Peyer's patch (tissue), 4 donors: ENCODE results near the gene ORC5.

Experiments used
- CTCF ChIP-seq, 6 experiments: fragments of 450-650 bp in 4 of 6; fragments of 200-600 bp in 2 of 6; sonication (generic) in 1 of 6; IDR thresholded peaks; one replicate each; pipeline ENCODE4 v1.5.1; 2017 to 2019; ENCODE audit warnings: antibody characterized with exemption in 6 of 6, mild to moderate bottlenecking in 3 of 6, moderate library complexity in 1 of 6
- POLR2A ChIP-seq, 2 donors: fragments of 450-650 bp; IDR thresholded peaks; one replicate each; pipeline ENCODE4 v1.5.1; 2017; ENCODE audit warnings: antibody characterized with exemption in 2 of 2, mild to moderate bottlenecking in 2 of 2, moderate library complexity in 2 of 2

DNA sequence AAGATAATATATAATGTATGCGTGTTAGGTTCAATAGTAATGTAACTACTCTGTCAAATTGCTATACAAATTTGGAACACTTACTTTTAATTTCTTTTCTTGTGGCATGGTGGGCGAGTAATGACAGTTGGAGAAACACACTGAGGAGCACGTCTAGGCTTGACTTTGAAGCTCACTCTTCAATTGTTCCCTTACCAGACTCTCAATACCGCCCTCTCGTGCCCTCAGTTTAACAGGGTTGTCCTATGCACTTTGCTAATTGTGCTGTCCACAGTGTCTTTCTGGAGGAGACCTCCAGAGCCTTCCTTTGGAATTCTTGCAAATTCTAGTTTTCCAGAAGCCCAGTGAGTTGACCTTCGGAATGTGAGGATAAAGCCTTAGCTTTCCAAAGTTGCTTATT is 111.1 kb downstream of the ORC5 start:
- no peak for TF ChIP-seq POLR2A (IDR thresholded peaks at IDR 0.05)
- TF ChIP-seq CTCF (IDR thresholded peaks at IDR 0.05): no peak
